A204.1 (cell line): ENCODE measurements around the gene OR6X1.

Source experiments
- FAIRE-seq: peaks from 2 replicates; lab custom pipeline; 2012; peaks lifted over from hg19 to GRCh38; lab: Jason Lieb, UNC

OR6X1 gene

GRCh38 chr11:123754101-123754568, at the start of gene OR6X1:
Gene OR6X1 (minus strand): TSS chr11:123754518. CDS start chr11:123754518, 0 bp downstream.
- no peak for FAIRE-seq

GRCh38 chr11:123801765-123802164, 47.4 kb upstream of the OR6X1 start:
- FAIRE-seq = no peak

- no peak for FAIRE-seq
These were observed 45.7 kb upstream of the OR6X1 start for GRCh38 chr11:123800036-123800435.

DNA sequence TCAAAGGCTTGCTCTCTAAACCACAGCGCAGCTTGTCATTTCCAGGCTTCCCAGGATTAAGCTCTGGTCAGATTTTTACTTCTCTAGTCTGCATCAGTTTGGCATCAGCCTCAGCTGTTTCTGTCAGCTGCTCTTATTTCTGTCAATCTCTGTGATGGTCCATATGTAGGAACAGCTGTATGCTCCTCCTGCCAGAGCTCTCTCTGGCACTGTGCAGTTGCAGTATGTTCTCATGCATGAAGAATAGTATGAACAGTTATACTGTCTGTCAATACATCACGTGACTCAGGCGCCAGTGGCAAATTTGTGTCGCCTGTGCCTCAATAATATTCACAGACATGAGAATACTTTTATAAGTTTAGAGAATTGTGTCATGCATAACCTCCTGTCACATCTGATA, 45.1 kb upstream of the OR6X1 start:
- no peak for FAIRE-seq

GRCh38 chr11:123798513-123799252, 44.4 kb upstream of the OR6X1 start:
- no peak for FAIRE-seq

DNA sequence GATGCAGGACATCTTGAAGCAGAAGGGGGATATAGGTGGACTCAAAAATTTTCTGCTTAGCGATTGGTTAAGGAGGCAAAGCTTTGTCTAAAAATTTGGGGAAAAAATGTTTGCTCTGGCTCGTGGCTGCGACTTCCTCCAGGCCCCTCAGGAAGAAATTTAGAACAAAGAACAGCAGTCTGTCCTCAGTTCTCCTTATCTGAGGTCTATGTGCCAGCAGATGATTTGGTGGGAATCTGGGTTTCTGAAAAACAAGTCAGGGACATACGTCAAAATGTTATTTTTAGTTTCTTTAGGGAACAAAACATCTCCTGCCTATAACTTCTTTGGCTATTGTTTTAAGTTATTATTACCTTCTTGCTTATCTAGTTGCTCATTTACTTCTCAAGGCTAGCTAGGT, 43.8 kb upstream of the OR6X1 start:
- no peak for FAIRE-seq

DNA sequence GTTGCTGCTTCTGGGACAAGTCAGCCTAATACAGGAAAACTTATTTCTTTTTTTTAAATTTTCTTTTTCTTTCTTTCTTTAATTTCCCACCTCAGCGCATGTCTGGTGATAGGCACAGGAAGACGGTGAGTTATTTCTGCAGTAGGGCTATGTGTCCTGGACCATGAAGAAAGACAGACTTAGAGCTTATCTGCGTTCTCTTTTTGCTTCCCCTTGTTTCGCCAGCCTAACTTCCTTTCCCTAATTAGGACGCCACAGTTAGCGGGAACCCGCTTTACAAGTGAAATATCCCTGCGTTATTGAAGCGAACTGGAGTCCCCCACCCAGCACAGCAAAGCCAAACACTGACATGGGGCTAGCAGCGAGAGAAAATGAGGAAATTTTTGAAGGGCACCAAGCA, 43.2 kb upstream of the OR6X1 start:
- no peak for FAIRE-seq

DNA sequence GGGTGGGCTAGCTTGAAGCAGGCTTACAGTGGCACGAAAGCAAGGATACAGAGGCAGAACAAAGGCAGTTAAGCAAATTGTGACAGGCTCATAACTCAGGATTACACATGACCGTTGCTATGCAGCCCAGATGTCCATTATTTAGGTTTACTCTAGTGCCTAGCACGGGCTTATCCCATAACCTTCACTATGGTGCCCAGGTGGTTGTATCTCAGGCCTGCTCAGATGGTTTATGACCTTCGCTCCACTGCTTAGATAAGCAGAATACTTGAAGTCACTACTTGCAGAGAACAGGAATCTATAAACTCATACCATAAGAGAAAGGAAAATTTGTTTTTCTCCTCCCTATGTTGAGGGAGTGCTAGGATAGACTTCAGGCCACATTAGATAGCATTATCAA, 42.8 kb upstream of the OR6X1 start:
- no peak for FAIRE-seq

DNA sequence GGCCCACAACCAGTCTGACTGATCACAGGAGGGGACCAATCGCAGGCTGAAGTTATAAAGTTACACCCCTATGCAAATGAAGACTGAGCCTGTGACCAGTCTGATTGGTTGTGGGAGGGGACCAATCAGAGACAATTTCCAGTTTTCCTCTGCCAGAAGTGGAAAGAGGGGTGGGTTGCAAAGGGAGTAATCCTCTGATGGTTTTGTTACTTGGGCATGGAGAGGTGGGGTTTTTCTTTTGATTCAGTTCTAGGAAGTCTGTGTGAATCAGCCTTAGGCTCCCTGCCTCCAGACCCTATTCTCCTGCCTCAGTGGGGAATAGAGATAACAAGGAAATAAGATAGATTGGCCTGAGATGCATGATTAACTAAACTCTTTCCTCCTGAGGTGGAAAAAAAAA, 41.9 kb upstream of the OR6X1 start:
- FAIRE-seq = no peak

DNA sequence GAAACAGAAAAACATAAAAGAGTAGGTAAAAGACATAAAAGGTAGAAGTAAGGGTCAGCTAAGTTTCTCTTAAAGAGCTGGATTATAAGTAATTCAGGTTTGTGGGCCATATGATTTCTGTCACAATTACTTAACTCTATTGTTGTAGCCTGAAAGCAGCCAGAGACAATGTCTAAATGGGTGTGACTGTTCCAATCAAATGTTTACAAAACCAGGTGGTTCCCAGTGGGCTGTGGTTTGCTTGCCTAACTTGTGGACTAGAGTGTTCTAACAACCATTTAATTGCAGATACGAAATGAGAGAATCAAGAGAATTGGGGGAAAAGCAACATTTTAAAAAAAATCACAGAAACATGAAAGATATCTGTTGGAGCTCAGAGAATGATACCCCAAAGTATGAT, 29.2 kb upstream of the OR6X1 start:
- no peak for FAIRE-seq

GRCh38 chr11:123778511-123778910, 24.2 kb upstream of the OR6X1 start:
- FAIRE-seq = no peak

DNA sequence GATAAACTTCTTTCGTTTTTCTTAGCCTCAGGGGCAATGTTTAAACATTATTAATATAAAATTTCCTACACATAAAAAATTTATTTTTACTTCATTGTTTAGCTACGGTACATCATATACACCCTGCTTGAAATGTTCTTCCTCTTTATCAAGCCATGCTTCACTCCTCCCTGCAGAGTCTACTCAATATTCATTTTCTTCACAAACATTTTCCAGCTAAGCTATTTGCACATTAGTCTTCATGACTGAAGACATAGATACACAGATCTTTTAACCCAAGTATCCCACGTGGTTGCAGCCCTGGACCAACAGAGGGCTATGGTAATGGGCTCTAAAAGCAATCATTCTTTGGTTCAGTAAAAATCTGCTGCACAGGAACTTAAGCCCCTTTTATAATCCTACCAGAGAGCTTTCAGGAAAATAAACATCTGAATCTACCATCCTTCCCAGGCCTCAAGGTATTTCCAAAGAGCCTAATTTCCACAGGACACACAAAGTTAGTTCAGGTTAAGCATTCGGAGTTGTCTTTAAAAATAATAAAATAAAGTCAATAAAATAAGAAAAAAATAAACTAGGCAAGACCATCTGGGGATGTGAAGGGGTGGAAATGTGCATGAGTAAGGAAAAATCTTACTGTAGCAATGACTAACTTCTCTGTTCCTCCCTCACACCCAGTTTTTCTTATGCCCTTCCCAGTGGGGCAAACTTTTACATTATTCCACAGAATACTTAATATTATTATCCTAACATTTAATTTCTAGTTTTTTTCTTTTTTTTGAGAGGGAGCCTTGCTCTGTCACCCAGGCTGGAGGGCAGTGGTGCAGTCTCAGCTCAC, 21.6 kb upstream of the OR6X1 start:
- FAIRE-seq = no peak

GRCh38 chr11:123775289-123775688, 21.0 kb upstream of the OR6X1 start:
- no peak for FAIRE-seq

DNA sequence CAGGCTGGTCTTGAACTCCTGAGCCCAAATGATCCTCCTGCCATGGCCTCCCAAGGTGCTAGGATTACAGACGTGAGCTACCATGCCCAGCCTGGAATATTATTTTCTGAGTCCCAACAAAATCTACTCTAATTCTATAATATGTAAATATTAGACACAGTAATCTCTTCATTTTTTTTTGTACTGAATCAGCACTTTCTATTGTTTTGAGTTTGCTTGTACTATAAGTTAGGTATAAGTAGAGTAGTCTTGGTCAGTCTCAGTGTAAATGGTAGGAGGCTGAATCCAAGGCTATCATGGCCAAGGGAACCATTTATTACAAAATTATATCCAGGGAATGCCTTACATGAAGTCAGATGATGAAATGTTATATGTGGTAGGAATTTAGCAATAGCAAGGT, 19.6 kb upstream of the OR6X1 start:
- FAIRE-seq = no peak

DNA sequence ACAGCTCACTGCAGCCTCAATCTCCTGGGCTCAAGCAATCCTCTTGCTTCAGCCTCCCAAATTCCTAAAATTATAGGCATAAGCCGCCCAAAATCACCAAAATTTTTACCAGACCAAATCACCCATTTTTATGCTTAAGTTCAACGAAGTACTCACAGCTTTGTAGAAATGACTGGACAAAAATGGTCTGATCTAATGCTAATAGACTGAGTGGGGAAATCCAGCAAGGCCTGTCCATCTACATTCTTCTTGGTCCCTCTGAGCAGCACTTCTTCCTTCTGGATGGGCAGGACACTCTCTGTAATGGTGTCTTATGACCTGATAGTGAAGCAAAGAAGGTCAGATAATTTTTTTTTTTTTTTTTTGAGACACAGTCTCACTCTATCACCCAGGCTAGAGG, 18.7 kb upstream of the OR6X1 start:
- FAIRE-seq = no peak

- FAIRE-seq = no peak
These were observed 17.3 kb upstream of the OR6X1 start for GRCh38 chr11:123771664-123772063.

DNA sequence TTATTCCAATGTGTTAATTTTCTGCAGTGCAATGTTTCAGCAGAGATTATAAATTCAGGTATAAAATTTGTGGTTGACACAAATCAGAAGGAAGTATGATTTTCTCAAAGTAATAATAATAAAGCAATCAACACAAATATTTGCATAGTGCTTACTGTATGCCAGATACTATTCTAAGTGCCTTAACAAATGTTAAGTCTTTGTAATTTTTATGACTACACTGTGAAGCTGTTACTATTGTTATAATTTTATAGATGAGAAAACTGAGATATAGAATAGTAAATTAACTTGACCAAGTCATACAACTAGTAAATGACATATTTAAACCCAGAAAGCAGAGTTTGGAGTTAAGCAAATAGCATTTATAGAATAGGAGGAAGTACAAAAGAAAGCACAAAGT, 16.4 kb upstream of the OR6X1 start:
- FAIRE-seq = no peak

DNA sequence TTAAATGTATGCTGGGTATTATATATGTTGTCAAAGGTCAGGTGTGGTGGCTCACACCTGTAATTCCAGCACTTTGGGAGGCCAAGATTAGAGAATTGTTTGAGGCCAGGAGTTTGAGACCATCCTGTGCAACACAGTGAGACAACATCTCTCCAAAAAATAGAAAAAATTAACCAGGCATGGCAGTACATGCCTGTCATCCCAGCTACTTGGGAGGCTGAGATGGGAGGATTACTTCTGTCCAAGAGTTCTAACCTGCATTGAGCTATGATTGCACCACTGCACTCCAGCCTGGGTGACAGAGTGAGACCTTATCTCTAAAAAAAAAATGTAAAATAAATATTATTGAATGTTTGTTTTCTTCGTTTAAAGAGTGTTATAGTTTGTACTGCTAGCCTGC, 11.3 kb upstream of the OR6X1 start:
- FAIRE-seq = no peak

- no peak for FAIRE-seq
These were observed 8.1 kb upstream of the OR6X1 start for GRCh38 chr11:123762422-123762821.

- no peak for FAIRE-seq
These were observed 6.6 kb upstream of the OR6X1 start for GRCh38 chr11:123760894-123761293.

DNA sequence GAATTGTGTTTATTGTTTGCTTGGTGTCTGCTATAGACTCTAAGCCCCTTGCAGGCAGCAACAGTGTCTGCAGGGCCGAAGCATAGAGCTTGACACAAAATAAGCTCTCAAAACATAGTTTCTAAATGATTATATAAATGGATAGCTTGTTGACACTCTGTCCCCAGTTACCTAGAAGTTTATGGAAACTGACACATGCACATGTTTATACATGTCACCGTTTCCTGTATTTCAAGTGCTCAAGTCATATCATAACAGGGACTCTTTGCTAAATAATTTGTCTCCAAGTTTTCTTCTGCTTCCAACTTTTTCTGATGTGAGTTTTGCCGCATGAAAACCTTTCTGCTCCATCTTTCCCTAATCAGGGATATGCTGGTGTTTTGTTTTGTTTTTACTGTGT, 3.7 kb upstream of the OR6X1 start:
- no peak for FAIRE-seq

- no peak for FAIRE-seq
These were observed 1.5 kb upstream of the OR6X1 start for GRCh38 chr11:123755813-123756212.

GRCh38 chr11:123755344-123755743, 1.0 kb upstream of the OR6X1 start:
- no peak for FAIRE-seq

DNA sequence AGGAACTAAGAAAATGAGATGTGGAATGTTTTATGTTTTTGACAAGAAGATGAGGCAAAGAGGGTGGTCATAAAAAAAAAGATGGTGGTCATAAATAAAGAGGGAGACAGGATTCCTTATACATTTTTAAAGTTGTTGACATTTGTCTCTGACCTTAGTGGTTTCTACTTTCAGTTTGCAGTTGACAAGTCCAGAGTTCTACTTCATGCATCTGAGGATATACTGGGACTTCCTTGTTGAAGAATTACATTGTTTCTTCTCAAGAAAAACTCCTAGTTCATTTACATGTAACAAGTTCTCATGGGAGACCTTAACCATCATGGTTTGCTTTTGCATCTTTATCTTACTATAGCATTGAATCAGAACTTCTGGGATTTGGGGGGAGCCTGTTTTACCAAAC, 1.2 kb downstream of the OR6X1 start:
- no peak for FAIRE-seq
